ENCODE measurements around the gene DCUN1D2. TPM values are rescaled to one million over a fixed set of nuclear protein-coding genes. Genes with fewer than 3 reads are reported as not detected.

DCUN1D2 gene
- total and polyA plus RNA-seq, 10 of the 15 experiments (the other 5 are each of a cell fraction or from before 2014, with no cell fraction given) = 2.5 to 23.6 (median 9.3) TPM

- Histone ChIP-seq H3K4me3 (no peak overlapping the region), H3K9ac (ENCODE audit: control insufficient read depth, insufficient read depth, low read length) (no peak overlapping the region), H3K27ac (ENCODE audit: control insufficient read depth, insufficient read depth) (no peak overlapping the region), H3K27me3 (replicated peaks in 1 of 2; ENCODE audit: control insufficient read depth in 2 of 2, insufficient read depth in 2 of 2, low read length in 1 of 2) (no peaks in the 10 kb centered on the region), H3K79me2 (ENCODE audit: control insufficient read depth, insufficient read depth, low read length) (no peaks in the 10 kb centered on the region), H2AFZ (ENCODE audit: control insufficient read depth, low read depth, low read length) (no peak overlapping the region), H3K4me1 (ENCODE audit: control insufficient read depth, insufficient read depth, low read length) (no peaks in the 10 kb centered on the region), H3K36me3 (ENCODE audit: control insufficient read depth in 2 of 2, insufficient read depth in 2 of 2, low read length in 1 of 2) (peaks cover 9 to 24% of the 10 kb centered on the region in 2 experiments), H3K4me2 (ENCODE audit: control insufficient read depth, insufficient read depth) (no peak overlapping the region), H4K20me1 (ENCODE audit: control insufficient read depth, insufficient read depth) (no peaks in the 10 kb centered on the region), H3K9me3 (replicated peaks; ENCODE audit: control insufficient read depth, insufficient read depth, low read length) (no peaks in the 10 kb centered on the region)
- RAD21 ChIA-PET (ENCODE audit: unreplicated experiment) = interaction anchor here (1.2 kb wide), 1 partner anchor 11 kb away, joined by 3 read pairs; no protein-coding TSS in a partner anchor
- in situ Hi-C loops (cut with MboI) (no loop called here), intact Hi-C loops (cut with micrococcal nuclease; ENCODE audit: unreplicated experiment) (no loop called here)
- no peak for DNase-seq (ENCODE audit: low read depth, low spot score)
- 98% methylated on average over 3 of the region's 3 CpGs for WGBS (ENCODE audit: insufficient coverage, insufficient replicate concordance, low lambda C conversion rate, missing lambda C conversion rate)
- SMC1A ChIA-PET (ENCODE audit: uncharacterized antibody, unreplicated experiment) = interaction anchor here (1.3 to 1.8 kb wide), 4 partner anchors 11 to 14 kb away, joined by 3 to 7 read pairs (median 3); no protein-coding TSS in a partner anchor
- no peak for FAIRE-seq
- CTCF ChIA-PET = interaction anchor here (1.1 to 1.9 kb wide), 2 partner anchors 11 to 20 kb away, joined by 4 read pairs; no protein-coding TSS in a partner anchor
- BruUV-seq (replicated peaks) = no TSS peak
- POLR2A ChIA-PET = interaction anchor here (0.9 kb wide), 1 partner anchor 11 kb away, joined by 3 read pairs; no protein-coding TSS in a partner anchor
- ATAC-seq = no peak
- TF ChIP-seq EZH2 (IDR thresholded peaks at IDR 0.05; ENCODE audit: borderline replicate concordance, control insufficient read depth, low read depth, low read length) (no peak), ATF3 (IDR thresholded peaks at IDR 0.05; ENCODE audit: borderline replicate concordance, extremely low read depth, low read depth, low read length) (no peak), KDM1A (IDR thresholded peaks at IDR 0.05; ENCODE audit: borderline replicate concordance) (no peak), BHLHE40 (IDR thresholded peaks at IDR 0.05; ENCODE audit: borderline replicate concordance in 1 of 2, low read depth in 2 of 2, low read length in 1 of 2) (no peak), RFX5 (IDR thresholded peaks at IDR 0.05; ENCODE audit: low read depth, low read length) (no peak), FOXM1 (IDR thresholded peaks at IDR 0.05; ENCODE audit: low read depth, low read length) (no peak), CHD2 (IDR thresholded peaks at IDR 0.05; ENCODE audit: borderline replicate concordance, low read depth, low read length) (no peak), IRF5 (IDR thresholded peaks at IDR 0.05; ENCODE audit: borderline replicate concordance) (no peak), GATAD2B (conservative IDR thresholded peaks at IDR 0.05; ENCODE audit: low read depth) (no peak), SMAD1 (IDR thresholded peaks at IDR 0.05; ENCODE audit: low read depth, partially characterized antibody) (no peak), EGR1 (IDR thresholded peaks at IDR 0.05; ENCODE audit: borderline replicate concordance in 1 of 2, low read depth in 2 of 2, low read length in 2 of 2) (no peak), POLR2A (IDR thresholded peaks at IDR 0.05; ENCODE audit: low read depth, low read length) (no peak), MEF2A (IDR thresholded peaks at IDR 0.05; ENCODE audit: insufficient read depth, low read depth, low read length) (no peak), SREBF1 (IDR thresholded peaks at IDR 0.05; ENCODE audit: low read length) (no peak), MLLT1 (IDR thresholded peaks at IDR 0.05) (no peak), CTCF (IDR thresholded peaks at IDR 0.05 in 2 of 3, conservative IDR thresholded peaks at IDR 0.05 in 1 of 3; ENCODE audit: control insufficient read depth in 2 of 3, extremely low read depth in 1 of 3, insufficient read depth in 1 of 3, low read depth in 3 of 3, low read length in 3 of 3) (no peak), ATF7 (IDR thresholded peaks at IDR 0.05; ENCODE audit: low read depth) (no peak)
Observed at GRCh38 chr13:113477724-113478123, 12.8 kb downstream of the DCUN1D2 start.
